HUES6 (cell line): ENCODE measurements around the gene DNAJB1.
A peak's percentile ranks its signal among the peaks of the same experiment; 100 is the strongest.
"Not testable (repeated sequence)": the region's sequence is repeated elsewhere in the genome, so short reads cannot be mapped to it uniquely, and the experiment has no call there.

Experiments
- H3K27ac ChIP-seq: 2 replicates; pipeline ENCODE4 v1.7.0; 2013; ENCODE audit warnings: low read depth, mild to moderate bottlenecking, low read length, inconsistent platforms
- H3K27me3 ChIP-seq: 2 replicates; pipeline ENCODE4 v1.6.1; 2013; ENCODE audit warnings: low read length; ENCODE audit not compliant: control insufficient read depth, insufficient read depth
- H3K36me3 ChIP-seq: 2 replicates; pipeline ENCODE4 v1.6.1; 2013; ENCODE audit warnings: low read length; ENCODE audit not compliant: control insufficient read depth, insufficient read depth
- H3K4me1 ChIP-seq: 2 replicates; pipeline ENCODE4 v1.6.1; 2013; ENCODE audit warnings: low read length; ENCODE audit not compliant: control insufficient read depth, insufficient read depth
- H3K4me3 ChIP-seq: 2 replicates; pipeline ENCODE4 v1.5.1; 2013; ENCODE audit warnings: low read depth, low read length
- H3K9ac ChIP-seq: one replicate; pipeline ENCODE4 v1.6.1; 2013; ENCODE audit warnings: mild to moderate bottlenecking, low read length
- H3K9me3 ChIP-seq: 2 replicates; pipeline ENCODE4 v1.6.1; 2013; ENCODE audit warnings: low read depth, low read length; ENCODE audit not compliant: control insufficient read depth, insufficient read depth

The DNAJB1 gene

GRCh38 chr19:14504575-14504974 is 13.6 kb downstream of the DNAJB1 start:
- not testable (repeated sequence) for H3K4me1 ChIP-seq, H3K27ac ChIP-seq, H3K27me3 ChIP-seq, H3K9ac ChIP-seq, H3K36me3 ChIP-seq, H3K4me3 ChIP-seq, H3K9me3 ChIP-seq

- no peak overlapping the region for H3K4me3 ChIP-seq
- no peaks in the 10 kb centered on the region for H3K9me3 ChIP-seq
- no peaks in the 10 kb centered on the region for H3K36me3 ChIP-seq
- H3K27ac ChIP-seq = no peak overlapping the region
- no peaks in the 10 kb centered on the region for H3K27me3 ChIP-seq
- peaks cover 4% of the 10 kb centered on the region; the same call in 1 of the 2 replicates for H3K4me1 ChIP-seq
- no peak overlapping the region for H3K9ac ChIP-seq
Measured at GRCh38 chr19:14503285-14503684, 14.9 kb downstream of the DNAJB1 start.

- Histone ChIP-seq H3K9me3 (no peaks in the 10 kb centered on the region), H3K4me3 (no peak overlapping the region), H3K27ac (no peak overlapping the region), H3K27me3 (no peaks in the 10 kb centered on the region), H3K4me1 (peaks cover 5% of the 10 kb centered on the region), H3K36me3 (no peaks in the 10 kb centered on the region), H3K9ac (peak overlapping the region; percentile 24)
Measured at GRCh38 chr19:14502334-14503092, 15.7 kb downstream of the DNAJB1 start.

GRCh38 chr19:14497228-14497921 is 20.8 kb downstream of the DNAJB1 start:
- H3K27me3 ChIP-seq = no peaks in the 10 kb centered on the region
- H3K4me1 ChIP-seq = peaks cover 12% of the 10 kb centered on the region
- H3K27ac ChIP-seq = no peak overlapping the region
- no peak overlapping the region for H3K9ac ChIP-seq
- no peaks in the 10 kb centered on the region for H3K9me3 ChIP-seq
- H3K4me3 ChIP-seq = no peak overlapping the region
- peaks cover 5% of the 10 kb centered on the region for H3K36me3 ChIP-seq

GRCh38 chr19:14496834-14497227 is 21.4 kb downstream of the DNAJB1 start:
- peaks cover 6% of the 10 kb centered on the region for H3K36me3 ChIP-seq
- no peaks in the 10 kb centered on the region for H3K9me3 ChIP-seq
- H3K4me3 ChIP-seq = peak overlapping the region; percentile 13
- no peak overlapping the region for H3K9ac ChIP-seq
- no peak overlapping the region for H3K27ac ChIP-seq
- no peaks in the 10 kb centered on the region for H3K27me3 ChIP-seq
- H3K4me1 ChIP-seq = peaks cover 12% of the 10 kb centered on the region

- H3K4me1 ChIP-seq = peaks cover 12% of the 10 kb centered on the region
- H3K4me3 ChIP-seq = peak within 1 kb of the TSS; percentile 74
- no peaks in the 10 kb centered on the region for H3K9me3 ChIP-seq
- no peak within 1 kb of the TSS for H3K27ac ChIP-seq
- peak within 1 kb of the TSS; percentile 44 for H3K9ac ChIP-seq
- no peaks in the 10 kb centered on the region for H3K27me3 ChIP-seq
- peaks cover 10% of the 10 kb centered on the region for H3K36me3 ChIP-seq
Measured at GRCh38 chr19:14496029-14496833, 22.0 kb downstream of the DNAJB1 start, which contains the start of gene GIPC1. Gene GIPC1, minus strand, starts transcription at chr19:14496127. Its CDS starts 13,151 bp downstream, at chr19:14482976.

- Histone ChIP-seq H3K36me3 (peaks cover 12% of the 10 kb centered on the region), H3K4me1 (peaks cover 12% of the 10 kb centered on the region), H3K27me3 (no peaks in the 10 kb centered on the region), H3K9ac (peak overlapping the region; percentile 44), H3K4me3 (peak overlapping the region; percentile 74), H3K9me3 (no peaks in the 10 kb centered on the region), H3K27ac (no peak overlapping the region)
Measured at GRCh38 chr19:14495672-14496028, 22.5 kb downstream of the DNAJB1 start.

- Histone ChIP-seq H3K4me1 (peaks cover 12% of the 10 kb centered on the region), H3K27ac (no peak overlapping the region), H3K4me3 (peak overlapping the region; percentile 74), H3K27me3 (no peaks in the 10 kb centered on the region), H3K9ac (peak overlapping the region; percentile 44), H3K9me3 (no peaks in the 10 kb centered on the region), H3K36me3 (peaks cover 12% of the 10 kb centered on the region)
Measured at GRCh38 chr19:14494910-14495671, 23.1 kb downstream of the DNAJB1 start.

GRCh38 chr19:14494411-14494810 is 23.8 kb downstream of the DNAJB1 start:
- no peak overlapping the region for H3K4me3 ChIP-seq
- H3K27ac ChIP-seq = no peak overlapping the region
- peaks cover 12% of the 10 kb centered on the region for H3K4me1 ChIP-seq
- H3K27me3 ChIP-seq = no peaks in the 10 kb centered on the region
- H3K36me3 ChIP-seq = peaks cover 16% of the 10 kb centered on the region
- H3K9ac ChIP-seq = no peak overlapping the region
- H3K9me3 ChIP-seq = no peaks in the 10 kb centered on the region

GRCh38 chr19:14492756-14493337 is 25.4 kb downstream of the DNAJB1 start:
- Histone ChIP-seq H3K36me3 (peaks cover 26% of the 10 kb centered on the region), H3K27ac (no peak overlapping the region), H3K4me3 (no peak overlapping the region), H3K27me3 (no peaks in the 10 kb centered on the region), H3K9me3 (no peaks in the 10 kb centered on the region), H3K9ac (no peak overlapping the region), H3K4me1 (peaks cover 12% of the 10 kb centered on the region)
